ENCODE results near the gene ZNF584.
A peak's percentile ranks its signal among the peaks of the same experiment; 100 is the strongest.
"Not testable (repeated sequence)": the region's sequence is repeated elsewhere in the genome, so short reads cannot be mapped to it uniquely, and the experiment has no call there.

Gene ZNF584

GRCh38 chr19:58408152-58409009 lies at the start of gene ZNF584:
Gene ZNF584 (plus strand): TSS chr19:58408649. CDS start chr19:58409148, 499 bp downstream.
- peak; percentile 81 to 92 for DNase-seq (ENCODE audit: low read depth in 1 of 2, low spot score in 1 of 2)

- DNase-seq (ENCODE audit: low read depth in 1 of 2, low spot score in 1 of 2): no peak
These were observed 46.6 kb upstream of the ZNF584 start for GRCh38 chr19:58361900-58362271.

GRCh38 chr19:58362272-58362994 lies 46.0 kb upstream of the ZNF584 start, which contains the start of gene ZNF497:
Gene ZNF497 (minus strand): TSS chr19:58362751. CDS start chr19:58357635, 5,116 bp downstream.
- peak; percentile 93 to 94 for DNase-seq (ENCODE audit: low read depth in 1 of 2, low spot score in 1 of 2)

GRCh38 chr19:58364146-58364545 lies 44.3 kb upstream of the ZNF584 start:
- DNase-seq (ENCODE audit: low read depth in 1 of 2, low spot score in 1 of 2): no peak

- DNase-seq (ENCODE audit: low read depth in 1 of 2, low spot score in 1 of 2): no peak
These were observed 41.6 kb upstream of the ZNF584 start for GRCh38 chr19:58366585-58367430.

GRCh38 chr19:58367698-58368454 lies 40.6 kb upstream of the ZNF584 start:
- DNase-seq (ENCODE audit: low read depth in 1 of 2, low spot score in 1 of 2): no peak

- DNase-seq (ENCODE audit: low read depth in 1 of 2, low spot score in 1 of 2): no peak
These were observed 39.7 kb upstream of the ZNF584 start for GRCh38 chr19:58368561-58369360.

- no peak for DNase-seq (ENCODE audit: low read depth in 1 of 2, low spot score in 1 of 2)
These were observed 35.9 kb upstream of the ZNF584 start for GRCh38 chr19:58372311-58373133.

GRCh38 chr19:58374200-58374599 lies 34.2 kb upstream of the ZNF584 start:
- DNase-seq (ENCODE audit: low read depth in 1 of 2, low spot score in 1 of 2): no peak

- DNase-seq (ENCODE audit: low read depth in 1 of 2, low spot score in 1 of 2): not testable (repeated sequence)
These were observed 31.7 kb upstream of the ZNF584 start for GRCh38 chr19:58376724-58377123.

- no peak for DNase-seq (ENCODE audit: low read depth in 1 of 2, low spot score in 1 of 2)
These were observed 29.2 kb upstream of the ZNF584 start for GRCh38 chr19:58379246-58379645.

GRCh38 chr19:58380037-58380661 lies 28.3 kb upstream of the ZNF584 start:
- no peak for DNase-seq (ENCODE audit: low read depth in 1 of 2, low spot score in 1 of 2)

- DNase-seq (ENCODE audit: low read depth in 1 of 2, low spot score in 1 of 2): peak; percentile 93 to 95
These were observed 27.6 kb upstream of the ZNF584 start, which contains the start of gene ZNF837 for GRCh38 chr19:58380662-58381459. Gene ZNF837 (minus strand): TSS chr19:58381030. CDS start chr19:58369332, 11,698 bp downstream.

- no peak for DNase-seq (ENCODE audit: low read depth in 1 of 2, low spot score in 1 of 2)
These were observed 26.8 kb upstream of the ZNF584 start for GRCh38 chr19:58381460-58382212.

- DNase-seq (ENCODE audit: low read depth in 1 of 2, low spot score in 1 of 2): no peak
These were observed 25.3 kb upstream of the ZNF584 start for GRCh38 chr19:58382997-58383603.

GRCh38 chr19:58385313-58385890 lies 23.0 kb upstream of the ZNF584 start:
- no peak for DNase-seq (ENCODE audit: low read depth in 1 of 2, low spot score in 1 of 2)

Measured in activated T-helper 1 cell treated with anti-CD3 and anti-CD28 coated beads, Interleukin-2, amount 50 U/mL, for 16 hours (primary cell).